NCI-H748 (cell line): Measurements from ENCODE around the gene MT3.
"Not testable (repeated sequence)": the region's sequence is repeated elsewhere in the genome, so short reads cannot be mapped to it uniquely, and the experiment has no call there.

ENCODE experiments used
- DNase-seq: peaks from one replicate; lab custom pipeline; 2025; ENCODE audit not compliant: unreplicated experiment; lab: John Stamatoyannopoulos, UW

The MT3 gene

GRCh38 chr16:56608876-56609462, 19.6 kb downstream of the MT3 start:
- peak; percentile 31 for DNase-seq

- peak; percentile 48 for DNase-seq
Measured at GRCh38 chr16:56609463-56609921, 20.2 kb downstream of the MT3 start.

GRCh38 chr16:56610017-56610608, 20.8 kb downstream of the MT3 start:
- peak; percentile 41 for DNase-seq

- DNase-seq, result no peak
Measured at GRCh38 chr16:56610609-56611111, 21.3 kb downstream of the MT3 start.

GRCh38 chr16:56611281-56611833, 22.0 kb downstream of the MT3 start:
- DNase-seq, result no peak

- DNase-seq, result no peak
Measured at GRCh38 chr16:56613706-56614105, 24.4 kb downstream of the MT3 start.

- no peak for DNase-seq
Measured at GRCh38 chr16:56614549-56614991, 25.2 kb downstream of the MT3 start.

- DNase-seq, result no peak
Measured at GRCh38 chr16:56615353-56615752, 26.0 kb downstream of the MT3 start.

- DNase-seq, result no peak
Measured at GRCh38 chr16:56616608-56617211, 27.4 kb downstream of the MT3 start.

GRCh38 chr16:56617212-56618085, 28.1 kb downstream of the MT3 start:
- DNase-seq, result no peak

GRCh38 chr16:56618138-56618537, 28.8 kb downstream of the MT3 start:
- DNase-seq, result no peak

GRCh38 chr16:56620339-56620897, 31.1 kb downstream of the MT3 start:
- DNase-seq, result no peak

- not testable (repeated sequence) for DNase-seq
Measured at GRCh38 chr16:56621665-56622445, 32.5 kb downstream of the MT3 start.

- DNase-seq, result not testable (repeated sequence)
Measured at GRCh38 chr16:56623184-56623583, 33.9 kb downstream of the MT3 start.

GRCh38 chr16:56623637-56624036, 34.3 kb downstream of the MT3 start:
- DNase-seq, result no peak

- DNase-seq, result peak; percentile 3
Measured at GRCh38 chr16:56625140-56625942, 36.0 kb downstream of the MT3 start, which contains the start of gene MT1E. Gene MT1E (plus strand): TSS chr16:56625781. CDS start chr16:56625852, 71 bp downstream.

GRCh38 chr16:56625943-56626654, 36.8 kb downstream of the MT3 start:
- DNase-seq, result no peak

- no peak for DNase-seq
Measured at GRCh38 chr16:56626685-56627084, 37.4 kb downstream of the MT3 start.
